Neutrophil (primary cell): ENCODE results near the gene RHOBTB3.
A peak's percentile ranks its signal among the peaks of the same experiment; 100 is the strongest.

Experiments used
- H3K27ac ChIP-seq: fragments of 200-600 bp; sonication (generic); 2 replicates; pipeline ENCODE4 v1.5.1; 2016; ENCODE audit warnings: mild to moderate bottlenecking, moderate library complexity
- H3K27me3 ChIP-seq: fragments of 200-600 bp; sonication (generic); 2 replicates; pipeline ENCODE4 v1.6.0; 2016; ENCODE audit warnings: mild to moderate bottlenecking
- H3K36me3 ChIP-seq: fragments of 200-600 bp; sonication (generic); 2 replicates; pipeline ENCODE4 v1.5.1; 2017
- H3K4me1 ChIP-seq, 2 experiments: fragments of 200-600 bp in 1 of 2; sonication (generic) in 1 of 2; 1 replicate in 1 of 2; 2 replicates in 1 of 2; pipeline versions ENCODE4 v1.5.1 to v1.6.1; 2013 to 2016; ENCODE audit warnings: low read depth in 1 of 2, low read length in 1 of 2, mild to moderate bottlenecking in 1 of 2, moderate library complexity in 1 of 2; ENCODE audit not compliant: control insufficient read depth in 1 of 2, insufficient read depth in 1 of 2
- H3K4me3 ChIP-seq, 2 experiments: fragments of 200-600 bp in 1 of 2; sonication (generic) in 1 of 2; 1 replicate in 1 of 2; 2 replicates in 1 of 2; pipeline ENCODE4 v1.5.1; 2013 to 2016; ENCODE audit warnings: low read depth in 1 of 2, low read length in 1 of 2, mild to moderate bottlenecking in 1 of 2, moderate library complexity in 1 of 2
- H3K9me3 ChIP-seq: fragments of 200-600 bp; sonication (generic); 2 replicates; pipeline ENCODE4 v1.5.1; 2016
- TF ChIP-seq, protein P1 (sequence below): fragments of 200-600 bp; sonication (generic); IDR thresholded peaks from 2 replicates; pipeline ENCODE4 v1.5.1; 2016; ENCODE audit warnings: antibody characterized with exemption

RHOBTB3 gene

DNA sequence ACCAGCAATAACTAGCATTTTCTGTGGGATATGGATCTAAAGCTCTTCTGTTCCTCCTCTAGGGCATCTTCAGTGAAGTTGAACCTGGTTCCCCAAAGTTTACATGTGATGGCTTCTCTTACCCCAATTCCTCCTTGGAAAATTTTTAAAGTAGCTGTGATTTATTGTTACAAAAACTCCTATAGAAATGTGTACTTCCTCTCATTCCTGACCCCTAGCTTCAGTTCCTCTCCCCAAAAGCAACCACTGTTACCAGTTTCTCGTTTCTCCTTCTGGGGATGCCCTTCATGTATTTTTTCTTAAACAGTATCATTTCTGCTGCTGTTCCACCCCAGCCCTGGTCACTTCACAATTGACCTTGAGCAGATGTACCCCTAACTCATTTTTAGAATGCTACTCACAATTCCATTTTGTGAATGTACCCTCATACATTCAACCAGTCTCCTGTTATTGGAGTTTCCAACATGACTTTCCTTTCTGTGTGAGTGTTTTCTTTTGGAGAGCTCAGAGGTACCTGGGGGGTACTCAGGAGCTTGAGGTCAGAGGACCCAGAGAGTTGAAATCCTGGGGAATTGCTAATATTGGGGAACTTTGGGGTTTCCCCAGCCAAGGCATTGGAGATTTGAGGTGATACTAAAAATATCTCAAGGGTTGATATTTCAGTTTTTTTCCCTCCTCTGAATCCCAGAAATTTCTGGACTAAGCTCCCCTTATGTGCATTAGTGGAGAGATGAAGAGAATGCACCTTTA lies 110.0 kb downstream of the RHOBTB3 start:
- TF ChIP-seq, protein P1, sequence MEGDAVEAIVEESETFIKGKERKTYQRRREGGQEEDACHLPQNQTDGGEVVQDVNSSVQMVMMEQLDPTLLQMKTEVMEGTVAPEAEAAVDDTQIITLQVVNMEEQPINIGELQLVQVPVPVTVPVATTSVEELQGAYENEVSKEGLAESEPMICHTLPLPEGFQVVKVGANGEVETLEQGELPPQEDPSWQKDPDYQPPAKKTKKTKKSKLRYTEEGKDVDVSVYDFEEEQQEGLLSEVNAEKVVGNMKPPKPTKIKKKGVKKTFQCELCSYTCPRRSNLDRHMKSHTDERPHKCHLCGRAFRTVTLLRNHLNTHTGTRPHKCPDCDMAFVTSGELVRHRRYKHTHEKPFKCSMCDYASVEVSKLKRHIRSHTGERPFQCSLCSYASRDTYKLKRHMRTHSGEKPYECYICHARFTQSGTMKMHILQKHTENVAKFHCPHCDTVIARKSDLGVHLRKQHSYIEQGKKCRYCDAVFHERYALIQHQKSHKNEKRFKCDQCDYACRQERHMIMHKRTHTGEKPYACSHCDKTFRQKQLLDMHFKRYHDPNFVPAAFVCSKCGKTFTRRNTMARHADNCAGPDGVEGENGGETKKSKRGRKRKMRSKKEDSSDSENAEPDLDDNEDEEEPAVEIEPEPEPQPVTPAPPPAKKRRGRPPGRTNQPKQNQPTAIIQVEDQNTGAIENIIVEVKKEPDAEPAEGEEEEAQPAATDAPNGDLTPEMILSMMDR, result no peak
- H3K27ac ChIP-seq, result peak overlapping the region; percentile 99

DNA sequence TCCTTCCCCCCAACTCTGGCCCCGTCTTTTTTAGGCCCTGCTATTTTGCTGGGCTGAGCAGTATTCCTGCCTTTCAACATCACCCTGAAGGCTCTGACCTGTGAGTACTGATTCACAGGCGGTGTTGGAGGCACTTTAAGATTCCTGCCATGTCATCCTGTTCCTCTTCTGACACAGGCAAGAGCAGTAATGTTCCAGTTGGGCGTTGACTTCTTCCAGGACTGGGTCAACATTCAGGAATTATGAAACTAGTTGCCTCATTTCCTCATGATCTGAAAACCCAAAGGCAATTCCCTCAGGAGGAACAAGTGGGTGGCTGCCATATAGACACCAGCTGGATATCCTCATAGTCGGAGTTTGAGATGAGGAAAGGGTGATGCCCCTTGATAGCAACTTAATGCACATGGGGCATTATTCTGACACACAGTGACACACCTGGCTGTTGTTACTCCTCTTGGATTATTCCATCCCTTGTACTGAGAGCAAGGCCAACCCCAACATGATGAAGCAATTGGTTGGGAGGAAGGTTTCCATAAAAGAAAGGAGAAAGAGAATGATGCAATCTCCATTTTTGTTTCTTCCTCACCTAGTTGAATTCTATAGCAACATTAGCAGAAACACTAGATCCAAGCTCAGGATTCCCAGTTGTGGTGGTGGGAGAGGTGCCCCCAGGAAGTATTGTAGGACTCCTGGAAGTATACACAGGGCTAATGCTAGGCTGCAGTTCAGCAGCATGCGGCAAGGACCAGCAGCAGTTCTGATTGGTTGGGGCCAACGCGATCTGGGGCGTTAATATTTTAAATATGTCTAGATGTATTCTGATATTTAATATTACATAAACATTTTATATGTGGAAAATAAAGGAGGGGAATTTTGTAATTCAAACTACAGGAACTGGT lies 111.0 kb downstream of the RHOBTB3 start:
- Histone ChIP-seq H3K9me3 (no peaks in the 10 kb centered on the region), H3K4me3 (peak overlapping the region; percentile 29 to 31), H3K27me3 (no peaks in the 10 kb centered on the region), H3K27ac (peak overlapping the region; percentile 99), H3K4me1 (peaks cover 88 to 92% of the 10 kb centered on the region in 2 experiments), H3K36me3 (no peaks in the 10 kb centered on the region)
- TF ChIP-seq, protein P1, result no peak

More for the DNA sequence above, 110.0 kb downstream of the RHOBTB3 start:
- H3K27me3 ChIP-seq, result no peaks in the 10 kb centered on the region
- peak overlapping the region in 1 of 2 experiments; percentile 29 for H3K4me3 ChIP-seq
- H3K9me3 ChIP-seq, result no peaks in the 10 kb centered on the region
- peaks cover 92 to 95% of the 10 kb centered on the region in 2 experiments for H3K4me1 ChIP-seq
- no peaks in the 10 kb centered on the region for H3K36me3 ChIP-seq

DNA sequence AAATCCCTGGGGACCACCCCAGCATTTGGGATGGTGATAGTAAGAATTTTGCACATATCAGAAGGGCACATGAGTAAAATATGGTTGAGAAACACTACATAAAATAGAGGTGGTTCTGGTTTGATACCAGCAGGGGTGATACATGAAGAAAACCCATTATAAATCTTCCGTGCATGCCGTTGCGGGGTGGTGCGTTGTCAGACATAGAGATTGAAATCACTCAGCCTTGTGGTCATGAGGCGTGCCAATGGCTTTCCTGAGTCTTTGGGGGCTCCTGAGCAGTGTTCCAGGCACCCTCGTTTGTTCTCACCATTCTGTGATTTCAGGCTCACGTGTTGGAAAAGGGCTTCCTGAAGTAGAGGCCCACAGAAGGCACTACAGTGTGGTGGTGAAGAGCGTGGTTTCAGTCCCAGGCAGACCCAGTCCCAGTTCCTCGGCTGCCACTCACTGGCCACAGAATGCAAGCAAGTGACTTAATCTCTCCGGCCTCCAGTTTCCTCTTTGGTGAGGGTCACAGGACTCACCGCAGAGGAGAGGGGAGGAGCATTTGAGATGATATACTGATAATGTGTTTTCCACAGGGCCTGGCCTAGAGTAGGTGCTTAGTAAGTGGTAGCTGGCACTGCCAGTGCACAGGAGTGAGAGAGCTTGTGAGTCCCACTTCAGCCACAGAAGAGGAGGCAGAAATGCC lies 111.9 kb downstream of the RHOBTB3 start:
- Histone ChIP-seq H3K27me3 (no peaks in the 10 kb centered on the region), H3K36me3 (no peaks in the 10 kb centered on the region), H3K4me1 (peaks cover 84 to 85% of the 10 kb centered on the region in 2 experiments), H3K27ac (peak overlapping the region; percentile 99), H3K9me3 (no peaks in the 10 kb centered on the region), H3K4me3 (peak overlapping the region; percentile 29 to 31)
- TF ChIP-seq, protein P1, result peak; percentile 66

DNA sequence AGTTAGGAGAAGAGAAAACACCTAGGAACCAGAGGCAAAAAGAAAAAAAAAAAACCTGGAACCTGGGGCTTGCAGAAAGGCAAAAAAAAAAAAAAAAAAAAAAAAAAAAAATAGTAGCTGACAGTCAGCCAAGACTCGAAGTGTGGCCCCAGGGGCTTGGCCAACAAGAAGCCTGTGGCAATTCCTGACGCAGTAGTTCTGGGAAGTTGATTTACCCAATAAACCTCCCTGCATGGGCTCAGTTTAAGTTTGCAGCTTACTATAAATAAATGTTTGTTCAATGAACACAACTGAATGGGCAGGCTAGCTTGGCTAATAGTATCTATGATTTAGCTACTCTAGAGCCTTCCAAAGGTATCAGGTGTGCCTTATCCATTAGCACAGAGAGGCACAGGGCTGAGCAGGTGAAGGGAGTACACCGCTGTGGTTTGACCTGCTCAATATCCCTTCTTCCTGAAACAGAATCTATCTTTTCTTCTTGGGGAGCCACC lies 112.6 kb downstream of the RHOBTB3 start:
- H3K4me1 ChIP-seq, result peaks cover 79% of the 10 kb centered on the region in 2 experiments
- H3K27me3 ChIP-seq, result no peaks in the 10 kb centered on the region
- no peaks in the 10 kb centered on the region for H3K9me3 ChIP-seq
- peak overlapping the region; percentile 29 to 31 for H3K4me3 ChIP-seq
- TF ChIP-seq, protein P1, result no peak
- H3K36me3 ChIP-seq, result no peaks in the 10 kb centered on the region
- peak overlapping the region; percentile 99 for H3K27ac ChIP-seq

DNA sequence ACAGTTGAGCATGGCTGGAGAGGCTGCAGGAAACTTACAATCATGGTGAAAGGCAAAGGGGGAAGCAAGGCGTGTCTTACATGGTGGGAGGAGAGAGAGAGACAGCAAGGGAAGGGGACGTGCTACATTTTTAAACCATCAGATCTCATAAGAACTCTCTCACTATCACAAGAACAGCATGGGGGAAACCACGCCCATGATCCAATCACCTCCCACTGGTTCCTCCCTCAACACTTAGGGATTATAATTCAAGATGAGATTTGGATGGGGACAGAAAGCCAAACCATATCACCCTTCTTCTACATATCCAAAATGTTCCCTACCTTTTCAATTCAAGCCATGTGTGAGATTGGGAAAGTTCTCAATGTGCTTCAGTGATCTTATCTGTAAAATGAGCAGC lies 114.3 kb downstream of the RHOBTB3 start:
- no peak overlapping the region for H3K4me3 ChIP-seq
- H3K4me1 ChIP-seq, result peaks cover 67 to 70% of the 10 kb centered on the region in 2 experiments
- no peaks in the 10 kb centered on the region for H3K9me3 ChIP-seq
- TF ChIP-seq, protein P1, result no peak
- H3K27ac ChIP-seq, result peak overlapping the region; percentile 99
- H3K27me3 ChIP-seq, result no peaks in the 10 kb centered on the region
- H3K36me3 ChIP-seq, result no peaks in the 10 kb centered on the region
